H1 (cell line): ENCODE measurements around the gene GMPPA. TPM values are rescaled to one million over a fixed set of nuclear protein-coding genes. Genes with fewer than 3 reads are reported as not detected.

ENCODE experiments used
- CTCF ChIA-PET: fragments of 300-600 bp; sonication (Branson Sonifier 250); formaldehyde crosslinking; loops from one replicate; lab custom pipeline; 2021; ENCODE audit not compliant: partially characterized antibody; lab: Charles Lee
- POLR2A ChIA-PET: fragments of 300-600 bp; sonication (Branson Sonifier 250); formaldehyde crosslinking; loops from one replicate; lab custom pipeline; 2021; ENCODE audit warnings: inconsistent platforms; ENCODE audit not compliant: partially characterized antibody; lab: Charles Lee
- DNase-seq, 2 experiments: peaks; one replicate each; pipeline versions ENCODE4 v3.0.0 to v3.0.0-alpha.2; 2010 to 2022; ENCODE audit warnings: low spot score in 2 of 2, low read depth in 1 of 2, mixed read lengths in 1 of 2
- FAIRE-seq: peaks from 2 replicates; lab custom pipeline; 2011; peaks lifted over from hg19 to GRCh38; lab: Jason Lieb, UNC
- H2AFZ ChIP-seq: 2 replicates; pipeline ENCODE4 v1.8.1; 2012; ENCODE audit warnings: low read length, inconsistent platforms
- H2AK5ac ChIP-seq: 2 replicates; pipeline ENCODE4 v1.6.1; 2013; ENCODE audit warnings: low read depth, low read length
- H2BK120ac ChIP-seq: replicated peaks from 2 replicates; pipeline ENCODE3; 2013; ENCODE audit warnings: low read depth, low read length, inconsistent platforms
- H2BK12ac ChIP-seq: 2 replicates; pipeline ENCODE4 v1.6.1; 2013; ENCODE audit warnings: low read depth, low read length
- H2BK15ac ChIP-seq: 2 replicates; pipeline ENCODE4 v1.6.1; 2013; ENCODE audit warnings: low read length
- H2BK20ac ChIP-seq: 2 replicates; pipeline ENCODE4 v1.6.1; 2013; ENCODE audit warnings: low read length
- H2BK5ac ChIP-seq: 2 replicates; pipeline ENCODE4 v1.6.1; 2013; ENCODE audit warnings: low read depth, low read length
- H3K14ac ChIP-seq: 2 replicates; pipeline ENCODE4 v1.6.1; 2013; ENCODE audit warnings: inconsistent platforms; ENCODE audit not compliant: insufficient read length
- H3K18ac ChIP-seq: 2 replicates; pipeline ENCODE4 v1.6.1; 2013; ENCODE audit warnings: low read length; ENCODE audit errors: extremely low read depth
- H3K23ac ChIP-seq: 2 replicates; pipeline ENCODE4 v1.6.1; 2013; ENCODE audit warnings: inconsistent platforms; ENCODE audit not compliant: insufficient read length
- H3K23me2 ChIP-seq: 2 replicates; pipeline ENCODE4 v1.6.1; 2013; ENCODE audit warnings: low read depth, low read length
- H3K27ac ChIP-seq: 2 replicates; pipeline ENCODE4 v1.6.1; 2011; ENCODE audit warnings: low read depth, low read length, inconsistent platforms
- H3K27me3 ChIP-seq, 4 experiments: replicated peaks in 1 of 4; 1 replicate in 1 of 4; 2 replicates in 3 of 4; pipeline versions ENCODE4 v1.6.1 to v1.8.1; 2011 to 2013; ENCODE audit warnings: low read length in 3 of 4, mild to moderate bottlenecking in 3 of 4, inconsistent platforms in 2 of 4, mixed read lengths in 2 of 4, moderate library complexity in 1 of 4; ENCODE audit not compliant: control insufficient read depth in 3 of 4, insufficient read depth in 3 of 4; ENCODE audit errors: extremely low read depth in 1 of 4
- H3K36me3 ChIP-seq, 4 experiments: 2 replicates each; pipeline versions ENCODE4 v1.6.1 to v1.8.1; 2011 to 2013; ENCODE audit warnings: mild to moderate bottlenecking in 4 of 4, low read length in 3 of 4, moderate library complexity in 2 of 4, control low read depth in 1 of 4, inconsistent platforms in 1 of 4; ENCODE audit not compliant: insufficient read depth in 4 of 4, control insufficient read depth in 2 of 4
- H3K4ac ChIP-seq: replicated peaks from 2 replicates; pipeline ENCODE3; 2013; ENCODE audit warnings: low read length, low read depth, mixed read lengths, inconsistent platforms; ENCODE audit not compliant: insufficient read length
- H3K4me1 ChIP-seq, 4 experiments: replicated peaks in 1 of 4; 1 replicate in 1 of 4; 2 replicates in 3 of 4; pipeline versions ENCODE4 v1.6.1 to v1.8.1; 2011 to 2013; ENCODE audit warnings: low read length in 3 of 4, inconsistent platforms in 2 of 4, mixed read lengths in 1 of 4; ENCODE audit not compliant: insufficient read depth in 4 of 4, control insufficient read depth in 3 of 4
- H3K4me2 ChIP-seq, 2 experiments: 2 replicates each; pipeline versions ENCODE4 v1.6.1 to v1.8.1; 2011 to 2013; ENCODE audit warnings: low read depth in 2 of 2, low read length in 2 of 2, control low read depth in 1 of 2, inconsistent platforms in 1 of 2, mild to moderate bottlenecking in 1 of 2; ENCODE audit not compliant: insufficient read depth in 1 of 2
- H3K4me3 ChIP-seq, 4 experiments: fragments of 200-600, 300-600 bp in 1 of 4; sonication (generic), shearing (Covaris generic), sonication (Bioruptor Twin) in 1 of 4; 2 replicates each; pipeline versions ENCODE4 v1.5.1 to v1.8.1; 2011 to 2016; ENCODE audit warnings: low read length in 4 of 4, low read depth in 3 of 4, control low read depth in 2 of 4, inconsistent platforms in 2 of 4, mild to moderate bottlenecking in 2 of 4, mixed read lengths in 1 of 4, moderate library complexity in 1 of 4; ENCODE audit not compliant: insufficient read depth in 2 of 4; ENCODE audit errors: extremely low read depth in 1 of 4
- H3K56ac ChIP-seq: replicated peaks from 2 replicates; pipeline ENCODE3; 2013; ENCODE audit warnings: low read depth, mild to moderate bottlenecking, mixed read lengths, low read length, inconsistent platforms; ENCODE audit not compliant: insufficient read length
- H3K79me1 ChIP-seq: 2 replicates; pipeline ENCODE4 v1.6.1; 2013; ENCODE audit warnings: low read depth, low read length, control low read depth
- H3K79me2 ChIP-seq, 2 experiments: 2 replicates each; pipeline versions ENCODE4 v1.6.1 to v1.8.1; 2012 to 2013; ENCODE audit warnings: low read length in 2 of 2, mild to moderate bottlenecking in 2 of 2, inconsistent platforms in 1 of 2; ENCODE audit not compliant: insufficient read depth in 2 of 2, control insufficient read depth in 1 of 2
- H3K9ac ChIP-seq, 4 experiments: replicated peaks in 1 of 4; 1 replicate in 1 of 4; 2 replicates in 3 of 4; pipeline versions ENCODE4 v1.6.1 to v1.8.1; 2011 to 2013; ENCODE audit warnings: low read depth in 3 of 4, low read length in 3 of 4, control low read depth in 2 of 4, mild to moderate bottlenecking in 2 of 4, moderate library complexity in 2 of 4, inconsistent platforms in 1 of 4; ENCODE audit errors: extremely low read depth in 1 of 4
- H3K9me3 ChIP-seq, 2 experiments: 2 replicates each; pipeline versions ENCODE4 v1.6.1 to v1.8.1; 2012 to 2013; ENCODE audit warnings: mild to moderate bottlenecking in 2 of 2, moderate library complexity in 2 of 2, control low read depth in 1 of 2, inconsistent platforms in 1 of 2, low read depth in 1 of 2, low read length in 1 of 2, mixed read lengths in 1 of 2; ENCODE audit not compliant: insufficient read depth in 2 of 2
- H4K20me1 ChIP-seq, 2 experiments: replicated peaks in 1 of 2; 2 replicates each; pipeline versions ENCODE3 to v1.8.1; 2011 to 2013; ENCODE audit warnings: inconsistent platforms in 2 of 2, low read length in 2 of 2, mild to moderate bottlenecking in 1 of 2; ENCODE audit not compliant: insufficient read depth in 2 of 2, control insufficient read depth in 1 of 2
- H4K5ac ChIP-seq: 2 replicates; pipeline ENCODE4 v1.6.1; 2013; ENCODE audit warnings: low read length, low read depth, mixed read lengths, inconsistent platforms; ENCODE audit not compliant: insufficient read length
- H4K8ac ChIP-seq: 2 replicates; pipeline ENCODE4 v1.8.0; 2013; ENCODE audit warnings: mild to moderate bottlenecking, moderate library complexity, low read length, inconsistent platforms; ENCODE audit not compliant: insufficient read depth; ENCODE audit errors: extremely low read depth
- H4K91ac ChIP-seq: replicated peaks from 2 replicates; pipeline ENCODE3; 2013; ENCODE audit warnings: low read length, mixed read lengths, inconsistent platforms; ENCODE audit not compliant: insufficient read length
- ATF2 ChIP-seq: IDR thresholded peaks from 2 replicates; pipeline ENCODE4 v1.6.1; 2012; ENCODE audit warnings: low read length, inconsistent platforms
- POU5F1 ChIP-seq: IDR thresholded peaks from 2 replicates; pipeline ENCODE4 v1.6.1; 2011; ENCODE audit warnings: low read depth, mild to moderate bottlenecking, low read length, moderate library complexity
- WGBS, 2 experiments: shearing (Covaris generic) in 1 of 2; methylation state at CpG; one replicate each; pipeline versions ENCODE4 v1.1.6 to v1.1.7; 2013 to 2015; ENCODE audit warnings: low lambda C conversion rate in 2 of 2, mixed read lengths in 2 of 2, inconsistent platforms in 1 of 2, low coverage in 1 of 2, missing lambda C conversion rate in 1 of 2; ENCODE audit not compliant: insufficient replicate concordance in 2 of 2, insufficient coverage in 1 of 2, insufficient read length in 1 of 2; ENCODE audit errors: extremely low coverage in 1 of 2, missing lambda C conversion rate in 1 of 2; 5-methylcytosine and 5-hydroxymethylcytosine counted together
- polyA plus RNA-seq, 7 experiments: library from polyadenylated mRNA; depleted of rRNA in 3 of 7; stranded (reverse) in 5 of 7; unstranded in 2 of 7; fragments of >200 nt in 5 of 7; fragments of 200-250 nt in 2 of 7; gene quantifications; 1 replicate in 5 of 7; 2 replicates in 1 of 7; 4 replicates in 1 of 7; pipeline versions ENCODE4 v1.2.1 to v1.2.3, GENCODE V29; 2011 to 2013; ENCODE audit warnings: missing spikeins in 2 of 7, mixed read lengths in 2 of 7
- total RNA-seq: library from RNA; stranded (reverse); fragmentation: NEBNext Ultra II Directional; extraction: Animal tissue kit (Norgen Biotek cat#: 25700); gene quantifications from 2 replicates; pipeline ENCODE4 v1.2.1, GENCODE V29; 2021

GMPPA gene
- total and polyA plus RNA-seq, 2 of the 8 experiments (the other 6 are each of a cell fraction or from before 2014, with no cell fraction given) = 34.3 to 98.8 TPM

GRCh38 chr2:219519526-219519916, 20.8 kb downstream of the GMPPA start:
- no peak overlapping the region for H2AFZ ChIP-seq
- ChIA-PET POLR2A (interaction anchor here (1.1 to 5.5 kb wide), 7 partner anchors 10 to 78 kb away, joined by 3 to 36 read pairs (median 5); partner anchors contain the start of genes GMPPA and STK11IP), CTCF (interaction anchor here (0.6 to 113.1 kb wide), 10 partner anchors 6 to 231 kb away, joined by 3 to 7248 read pairs (median 41); partner anchors contain the start of genes ASIC4, DES, DNPEP and GMPPA)
- H4K5ac ChIP-seq = no peak overlapping the region
- H3K27ac ChIP-seq = no peak overlapping the region
- no peak overlapping the region for H3K4me3 ChIP-seq
- H3K9me3 ChIP-seq = no peaks in the 10 kb centered on the region
- peaks cover 0 to 29% (median 19%) of the 10 kb centered on the region in 4 experiments; a peak in 6 of 7 replicates for H3K4me1 ChIP-seq
- H3K79me1 ChIP-seq = no peaks in the 10 kb centered on the region
- H3K14ac ChIP-seq = no peak overlapping the region
- H3K18ac ChIP-seq = no peak overlapping the region
- no peak for DNase-seq
- H2BK15ac ChIP-seq = no peak overlapping the region
- H3K23ac ChIP-seq = no peak overlapping the region
- no peaks in the 10 kb centered on the region for H3K79me2 ChIP-seq
- H2AK5ac ChIP-seq = 0 out of 2 replicates have a peak overlapping the region, but pooled peaks have one; percentile 1
- H3K36me3 ChIP-seq = no peaks in the 10 kb centered on the region
- H4K91ac ChIP-seq = peak overlapping the region; percentile 2
- H2BK20ac ChIP-seq = no peak overlapping the region
- 91% methylated on average over 9 of the region's 9 CpGs; no CpG with 5 or more reads in 1 of the 2 experiments for WGBS, 2 experiments
- H3K23me2 ChIP-seq = peaks cover 5% of the 10 kb centered on the region; the same call in 1 of the 2 replicates
- FAIRE-seq = no peak
- H2BK12ac ChIP-seq = no peak overlapping the region
- H3K27me3 ChIP-seq = peaks cover 0 to 25% (median 17%) of the 10 kb centered on the region in 4 experiments; a peak in 6 of 7 replicates
- H3K4me2 ChIP-seq = no peak overlapping the region
- no peak overlapping the region for H3K9ac ChIP-seq
- no peak for TF ChIP-seq ATF2
- no peak for TF ChIP-seq POU5F1
- peaks cover 0 to 5% of the 10 kb centered on the region in 2 experiments for H4K20me1 ChIP-seq
- H3K56ac ChIP-seq = no peak overlapping the region
- H3K4ac ChIP-seq = no peak overlapping the region
- no peak overlapping the region for H4K8ac ChIP-seq
- no peak overlapping the region for H2BK120ac ChIP-seq
- no peak overlapping the region for H2BK5ac ChIP-seq
